HG03064 (cell line): ENCODE results near the gene MBD3.

Experiments
- ATAC-seq: cut with Tn5 transposase; IDR thresholded peaks from one replicate; pipeline ENCODE4 v1.9.1; 2021; ENCODE audit warnings: low read depth; ENCODE audit not compliant: unreplicated experiment

Gene MBD3

DNA sequence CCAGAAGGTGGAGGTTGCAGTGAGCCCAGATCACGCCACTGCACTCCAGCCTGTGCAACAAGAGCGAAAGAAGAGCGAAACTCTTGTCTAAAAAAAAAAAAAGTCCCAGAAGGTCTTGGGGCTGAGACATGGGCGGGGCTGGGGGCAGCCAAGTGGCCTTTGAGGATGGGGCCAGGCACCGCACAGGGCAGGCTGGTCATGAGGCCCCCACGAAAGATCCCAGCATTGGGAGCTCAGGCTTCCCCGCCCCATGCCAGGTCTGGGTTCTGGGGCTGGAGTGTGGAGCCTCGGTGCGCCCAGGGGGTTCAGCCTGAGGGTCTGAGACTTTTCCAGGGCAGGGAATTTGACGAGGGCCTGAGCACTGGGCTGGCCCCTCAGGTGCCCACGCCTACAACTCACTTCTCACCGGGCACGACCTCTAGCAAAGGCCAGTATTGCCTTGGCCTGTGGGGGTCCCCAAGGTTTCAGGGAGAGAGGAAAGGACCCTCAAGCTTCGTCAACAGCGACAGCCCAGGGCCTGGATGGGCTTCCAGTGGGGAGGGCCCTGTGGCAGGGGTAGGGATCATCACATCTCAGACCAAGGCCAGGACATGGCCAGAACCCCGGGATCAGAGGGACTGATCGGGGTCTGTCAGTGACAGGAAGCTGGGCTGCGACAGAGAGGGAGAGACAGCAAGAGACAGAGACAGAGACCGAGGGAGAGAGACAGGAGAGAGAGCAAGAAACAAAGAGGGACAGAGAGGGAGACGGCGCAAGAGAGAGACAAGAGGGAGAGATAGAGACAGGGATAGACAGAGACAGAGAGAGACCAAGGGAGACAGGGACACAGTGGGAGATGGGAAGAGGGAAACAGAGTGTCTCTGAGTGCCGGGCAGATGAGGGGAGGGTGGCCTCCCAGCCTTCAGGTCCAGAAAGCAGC lies 17.1 kb downstream of the MBD3 start:
- no peak for ATAC-seq

DNA sequence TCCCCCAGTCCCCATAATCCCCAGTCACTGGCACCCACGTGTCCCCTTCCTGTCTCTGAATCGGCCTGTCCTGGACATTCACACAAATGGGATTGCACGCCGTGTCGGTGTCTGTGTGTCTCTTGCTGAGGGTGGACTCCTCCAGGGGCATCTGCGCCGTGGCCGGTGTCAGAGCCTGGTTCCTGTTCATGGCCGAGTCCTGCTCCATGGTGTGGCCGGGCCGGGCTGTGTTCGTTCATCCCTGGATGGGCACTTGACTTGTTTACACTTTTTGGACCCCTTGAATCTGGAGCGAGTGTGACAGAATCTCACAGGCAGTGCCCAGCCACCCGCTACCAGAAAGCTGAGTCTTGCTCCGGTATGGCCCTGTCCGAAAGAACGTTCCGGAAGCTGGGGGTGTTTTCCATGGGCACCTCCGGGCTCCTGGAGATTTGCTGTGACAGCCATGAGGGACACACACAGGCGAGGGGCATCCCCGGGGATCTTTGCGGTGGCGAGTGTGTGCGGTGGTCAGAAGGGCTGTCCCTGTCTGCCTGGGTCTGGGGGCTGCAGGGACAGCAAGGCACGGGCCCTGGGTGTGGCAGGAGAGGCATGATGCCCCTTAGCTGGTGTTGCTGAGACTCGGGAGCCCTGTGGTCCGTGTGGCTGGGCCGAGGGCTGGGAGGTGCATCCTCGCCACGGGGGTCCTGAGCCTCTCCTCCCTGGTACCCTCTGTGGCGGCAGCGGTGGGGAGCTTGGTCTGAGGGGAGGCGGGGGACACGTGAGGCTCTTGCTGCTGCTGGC lies 18.1 kb downstream of the MBD3 start:
- no peak for ATAC-seq

DNA sequence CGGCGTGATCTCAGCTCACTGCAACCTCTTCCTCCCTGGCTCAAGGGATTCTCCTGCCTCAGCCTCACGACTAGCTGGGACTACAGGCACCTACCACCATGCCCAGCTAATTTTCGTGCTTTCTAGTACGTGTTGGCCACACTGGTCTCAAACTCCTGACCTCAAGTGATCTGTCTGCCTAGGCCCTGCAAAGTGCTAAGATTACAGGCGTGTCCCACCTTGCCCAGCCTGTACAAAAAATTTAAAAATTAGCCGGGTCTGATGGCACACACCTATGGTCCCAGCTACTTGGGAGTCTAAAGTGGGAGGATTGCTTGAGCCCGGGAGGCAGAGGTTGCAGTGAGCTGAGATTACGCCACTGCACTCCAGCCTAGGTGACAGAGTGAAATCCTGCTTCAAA lies 19.9 kb downstream of the MBD3 start:
- no peak for ATAC-seq

DNA sequence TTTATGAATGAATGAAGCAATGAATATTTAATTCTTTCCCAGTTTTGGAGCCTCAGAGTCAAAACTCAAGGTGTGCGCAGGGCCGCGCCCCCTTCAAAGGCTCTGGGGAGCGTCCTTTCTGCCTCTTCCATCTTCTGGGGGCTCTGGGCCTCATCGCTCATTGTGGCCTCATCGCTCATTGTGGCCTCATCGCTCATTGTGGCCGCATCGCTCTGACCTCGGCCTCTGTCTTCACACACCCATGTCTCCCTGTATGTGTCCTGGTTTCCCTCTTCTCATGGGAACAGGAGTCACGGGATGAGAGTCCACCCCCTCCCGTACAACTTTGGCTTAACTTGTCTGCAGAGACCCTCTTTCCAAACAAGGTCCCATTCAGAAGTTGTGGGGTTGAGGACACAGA lies 21.3 kb downstream of the MBD3 start:
- ATAC-seq, result no peak

DNA sequence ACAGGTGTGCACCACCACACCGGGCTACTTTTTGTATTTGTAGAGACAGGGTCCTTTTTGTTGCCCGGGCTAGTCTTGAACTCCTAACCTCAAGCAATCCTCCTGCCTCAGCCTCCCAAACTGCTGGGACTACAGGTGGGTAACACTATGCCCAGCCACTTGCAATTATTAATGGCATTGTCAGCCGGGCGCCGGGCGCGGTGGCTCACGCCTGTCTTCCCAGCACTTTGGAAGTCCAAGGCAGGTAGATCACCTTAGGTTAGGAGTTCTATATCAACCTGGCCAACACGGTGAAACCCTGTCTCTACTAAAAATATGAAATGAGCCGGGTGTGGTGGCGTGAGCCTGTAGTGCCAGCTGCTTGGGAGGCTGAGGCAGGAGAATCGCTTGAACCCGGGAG lies 21.8 kb downstream of the MBD3 start:
- no peak for ATAC-seq

DNA sequence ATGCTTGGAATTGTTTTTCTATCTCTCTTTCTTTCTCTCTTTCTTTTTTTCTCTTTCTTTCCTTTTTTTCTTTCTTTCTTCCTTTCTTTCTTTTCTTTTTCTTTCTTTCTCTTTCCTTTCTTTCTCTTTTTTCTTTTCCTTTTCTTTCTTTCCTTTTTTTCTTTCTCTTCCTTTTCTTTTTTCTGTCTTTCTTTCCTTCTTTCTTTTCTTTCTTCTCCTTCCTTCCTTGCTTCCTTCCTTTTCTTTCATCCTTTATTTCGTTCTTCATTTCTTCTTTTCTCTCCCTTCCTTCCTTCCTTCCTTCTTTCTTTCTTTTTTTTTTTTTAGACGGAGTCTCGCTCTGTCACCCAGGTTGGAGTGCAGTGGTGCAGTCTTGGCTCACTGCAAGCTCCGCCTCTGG lies 22.7 kb downstream of the MBD3 start:
- ATAC-seq, result no peak

DNA sequence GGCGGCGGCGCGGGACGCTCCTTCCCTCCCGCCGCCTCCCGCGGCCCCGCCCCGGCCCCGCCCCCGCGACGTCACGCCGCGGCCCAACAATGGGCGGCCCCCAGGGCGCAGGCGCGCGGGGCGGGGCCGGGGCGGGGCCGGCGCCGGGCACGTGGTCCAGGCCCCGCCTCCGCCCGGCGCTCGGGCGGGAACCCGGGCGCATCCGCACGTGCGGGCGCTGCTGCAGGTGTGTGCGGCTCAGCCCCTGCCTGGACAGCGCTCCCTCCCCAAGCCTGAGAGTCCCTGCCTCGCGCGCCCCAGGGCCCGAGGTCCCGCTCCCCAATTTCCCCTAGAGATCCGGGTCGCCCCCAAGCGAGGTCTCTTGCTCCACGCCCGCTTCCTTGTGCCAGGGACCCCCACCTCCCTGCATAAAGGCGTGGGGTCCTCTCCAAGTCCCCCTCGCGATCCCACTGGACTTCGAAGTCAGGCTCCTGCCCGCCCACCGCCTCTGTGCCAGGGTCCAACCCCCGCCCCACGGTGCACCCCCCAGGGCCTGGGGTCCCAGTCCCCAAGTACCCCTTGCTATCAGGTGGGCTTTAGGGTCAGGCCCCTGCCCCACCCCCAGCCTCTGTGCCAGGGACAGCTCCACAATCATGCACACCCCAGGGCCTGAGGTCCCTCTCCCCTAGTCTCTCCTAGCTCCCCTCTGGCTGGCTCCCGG lies 24.2 kb downstream of the MBD3 start, which contains the start of gene MEX3D:
TSS of gene MEX3D (minus strand) at position 6 of the 700 bp plus-strand sequence. CDS start 267 bp downstream, outside the sequence.
- no peak for ATAC-seq

DNA sequence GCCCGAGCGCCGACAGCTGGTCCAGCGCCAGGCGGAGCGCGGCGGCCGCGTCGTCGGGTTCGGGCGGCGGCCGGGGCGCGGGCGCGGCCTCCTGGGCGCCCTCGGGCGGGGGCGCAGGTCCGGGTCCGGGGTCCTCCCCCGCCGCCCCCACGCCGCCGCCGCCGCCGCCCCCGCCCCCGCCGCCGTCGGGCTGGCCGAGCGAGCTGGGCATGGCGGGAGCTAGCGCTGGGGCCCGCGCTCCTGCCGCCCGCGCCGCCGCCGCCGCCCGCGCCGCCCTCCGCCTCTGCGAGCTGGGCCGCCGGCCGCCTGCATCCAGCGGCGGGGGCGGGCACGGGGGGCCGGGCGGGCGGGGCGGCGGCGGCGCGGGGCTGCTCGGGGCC lies 24.8 kb downstream of the MBD3 start:
- no peak for ATAC-seq

DNA sequence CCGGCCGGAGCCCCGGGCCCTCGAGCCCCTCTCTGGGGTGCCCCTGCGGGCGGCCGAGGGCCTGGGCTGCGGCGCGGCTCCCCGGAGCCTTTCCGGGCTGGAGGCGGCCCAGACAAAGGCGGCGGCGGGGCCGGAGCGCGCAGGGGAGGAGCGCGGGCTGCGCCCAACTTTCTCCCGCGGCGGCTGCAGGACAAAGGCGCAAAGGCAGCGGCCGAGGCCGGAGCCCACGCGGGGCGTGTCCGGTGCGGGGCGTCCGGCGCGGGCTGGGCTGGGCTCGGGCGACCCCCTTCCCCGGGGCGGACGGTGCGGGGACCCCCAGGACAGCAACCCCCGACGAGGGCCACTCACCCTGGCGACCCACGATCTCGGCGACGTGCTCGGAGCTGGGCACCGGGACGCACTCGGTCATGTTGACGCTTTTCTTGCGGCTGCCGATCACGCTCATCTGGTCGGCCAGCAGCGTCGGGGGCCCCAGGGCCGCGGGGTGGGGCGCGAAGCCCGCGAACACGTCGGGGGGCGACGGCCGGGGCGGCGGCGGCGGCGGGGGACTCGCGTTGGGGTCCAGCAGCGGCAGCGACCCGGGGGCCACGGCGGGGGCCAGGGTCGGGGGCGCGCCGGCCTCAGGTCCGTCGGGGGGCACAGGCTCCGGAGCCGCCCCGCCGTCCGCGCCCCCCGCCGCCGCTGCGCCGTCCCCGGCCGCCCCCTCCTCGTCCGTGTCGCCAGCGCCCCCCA lies 25.4 kb downstream of the MBD3 start:
- ATAC-seq, result no peak

DNA sequence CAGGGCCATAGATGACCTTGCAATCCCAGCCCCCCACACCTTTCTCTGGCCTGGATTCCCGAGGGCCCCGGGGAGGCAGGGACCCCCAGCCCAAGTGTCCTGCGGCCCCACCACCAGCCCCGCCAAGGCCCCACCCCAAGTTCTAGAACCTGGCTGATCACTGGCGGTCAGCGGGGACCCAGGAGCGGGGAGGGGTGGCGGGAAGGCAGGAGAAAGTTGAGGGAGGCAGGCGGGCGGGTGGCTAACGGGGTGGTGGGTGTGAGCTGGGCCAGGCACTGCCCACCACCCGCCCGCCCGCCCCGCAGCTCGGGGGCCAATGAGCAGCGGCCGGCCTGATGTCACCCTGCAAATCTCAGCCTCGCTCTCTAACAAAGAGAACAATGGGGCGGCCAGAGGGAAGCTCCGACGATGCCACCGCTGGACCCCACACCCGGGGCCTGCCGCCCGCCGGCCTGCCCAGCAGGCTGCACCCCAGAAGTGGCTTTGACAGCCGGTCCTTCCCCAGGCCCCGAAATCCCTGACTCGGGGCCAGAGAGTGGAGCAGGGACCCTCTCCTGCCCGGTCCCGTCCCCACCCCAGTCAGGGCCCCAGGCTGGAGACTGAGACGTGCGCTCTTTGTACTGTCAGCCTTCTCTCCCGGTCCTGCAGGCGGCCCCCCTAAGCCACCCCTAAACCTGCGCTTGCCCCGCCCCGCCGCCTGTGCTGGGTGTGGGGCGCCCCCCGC lies 26.1 kb downstream of the MBD3 start:
- ATAC-seq, result no peak

DNA sequence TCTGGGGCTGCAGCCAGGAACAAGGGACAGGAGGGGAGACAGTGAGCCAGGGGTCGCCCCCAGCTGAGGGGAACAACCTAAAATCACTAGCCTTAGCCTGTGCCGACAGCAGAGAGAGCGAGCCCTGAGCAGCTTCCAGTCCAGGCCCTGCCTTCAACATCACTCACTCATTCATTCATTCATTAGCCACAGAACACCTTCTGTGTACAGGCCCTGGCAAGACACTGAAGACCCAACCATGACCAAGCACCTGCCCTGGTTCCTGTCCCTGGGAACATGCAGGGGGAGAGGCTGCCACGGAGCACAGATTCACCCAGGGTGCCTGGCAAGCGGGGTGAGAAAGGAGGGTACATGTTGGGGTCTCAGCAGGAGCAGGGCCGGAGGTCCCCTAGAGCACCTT lies 29.4 kb downstream of the MBD3 start:
- no peak for ATAC-seq

DNA sequence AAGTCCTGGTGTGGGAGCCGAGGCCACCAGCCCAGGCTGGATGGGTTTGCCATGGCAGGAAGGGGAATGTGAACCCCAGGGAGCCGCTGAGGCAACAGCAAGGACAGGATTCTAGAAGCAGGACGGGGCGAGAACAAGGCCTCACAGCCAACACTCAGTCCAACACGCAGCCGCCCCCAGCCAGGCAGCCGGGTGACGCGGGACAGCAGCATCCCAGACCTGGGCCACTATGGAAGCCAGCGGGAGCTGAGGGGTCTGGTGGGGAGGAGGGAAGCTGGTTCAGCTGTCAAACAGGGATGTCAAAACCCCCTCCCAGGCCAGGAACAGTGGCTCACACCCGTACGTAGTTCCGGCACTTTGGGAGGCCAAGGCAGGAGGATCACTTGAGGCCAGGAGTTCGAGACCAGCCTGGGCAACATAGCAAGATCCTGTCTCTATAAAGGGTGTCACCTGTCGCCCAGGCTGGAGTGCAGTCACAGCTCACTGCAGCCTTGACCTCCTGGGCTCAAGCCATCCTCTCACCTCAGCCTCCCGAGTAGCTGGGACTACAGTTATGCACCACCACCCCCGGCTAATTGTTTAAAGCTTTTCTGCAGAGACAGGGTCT lies 31.3 kb downstream of the MBD3 start:
- no peak for ATAC-seq

DNA sequence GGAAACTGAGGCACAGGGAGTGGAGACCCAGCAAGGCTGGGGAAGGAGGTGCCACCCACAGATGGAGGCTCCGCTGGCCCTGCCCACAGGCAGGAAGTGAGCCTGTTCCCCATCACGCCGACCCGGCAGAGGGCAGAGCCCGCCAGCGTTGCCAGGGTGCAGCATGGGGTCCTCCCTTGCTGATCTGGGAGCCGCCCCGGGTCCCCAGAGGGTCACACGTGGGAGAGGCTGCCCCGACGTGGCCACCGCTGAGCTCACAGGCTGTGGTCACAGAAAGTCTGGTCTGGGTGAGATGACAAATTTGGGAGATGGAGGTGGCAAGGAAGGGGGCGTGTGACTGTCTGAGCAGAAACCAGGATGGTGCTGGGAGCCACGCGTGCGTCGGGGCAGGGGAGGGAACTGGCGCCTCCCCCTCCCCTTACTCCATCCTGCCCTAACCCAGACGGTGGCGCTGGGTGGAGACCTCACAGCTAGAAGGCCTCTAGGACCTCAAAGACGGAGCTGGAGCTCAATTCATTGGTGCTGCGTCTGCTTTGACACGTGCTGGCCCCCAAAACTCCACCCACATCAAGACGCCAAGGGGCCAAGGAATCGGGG lies 32.3 kb downstream of the MBD3 start:
- no peak for ATAC-seq

DNA sequence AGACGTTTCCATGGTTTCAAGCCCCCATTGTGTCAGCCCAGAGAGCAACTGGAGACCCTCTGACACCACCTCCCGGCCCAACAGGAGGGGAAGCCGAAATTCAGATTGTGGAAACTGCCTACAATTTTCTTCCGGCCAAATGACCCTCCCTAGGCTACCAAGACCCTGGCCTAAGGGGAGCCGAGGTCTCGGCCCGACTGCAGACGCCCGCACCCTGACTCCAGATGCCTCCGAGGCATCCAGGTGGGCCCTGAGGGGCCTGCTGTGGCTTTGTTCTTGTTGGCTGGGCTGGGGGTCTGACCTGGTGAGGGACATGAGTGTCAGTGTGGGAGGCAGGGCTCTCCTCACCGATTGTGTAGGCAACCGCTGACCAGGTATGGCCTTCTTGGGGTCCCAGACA lies 34.1 kb downstream of the MBD3 start:
- no peak for ATAC-seq

DNA sequence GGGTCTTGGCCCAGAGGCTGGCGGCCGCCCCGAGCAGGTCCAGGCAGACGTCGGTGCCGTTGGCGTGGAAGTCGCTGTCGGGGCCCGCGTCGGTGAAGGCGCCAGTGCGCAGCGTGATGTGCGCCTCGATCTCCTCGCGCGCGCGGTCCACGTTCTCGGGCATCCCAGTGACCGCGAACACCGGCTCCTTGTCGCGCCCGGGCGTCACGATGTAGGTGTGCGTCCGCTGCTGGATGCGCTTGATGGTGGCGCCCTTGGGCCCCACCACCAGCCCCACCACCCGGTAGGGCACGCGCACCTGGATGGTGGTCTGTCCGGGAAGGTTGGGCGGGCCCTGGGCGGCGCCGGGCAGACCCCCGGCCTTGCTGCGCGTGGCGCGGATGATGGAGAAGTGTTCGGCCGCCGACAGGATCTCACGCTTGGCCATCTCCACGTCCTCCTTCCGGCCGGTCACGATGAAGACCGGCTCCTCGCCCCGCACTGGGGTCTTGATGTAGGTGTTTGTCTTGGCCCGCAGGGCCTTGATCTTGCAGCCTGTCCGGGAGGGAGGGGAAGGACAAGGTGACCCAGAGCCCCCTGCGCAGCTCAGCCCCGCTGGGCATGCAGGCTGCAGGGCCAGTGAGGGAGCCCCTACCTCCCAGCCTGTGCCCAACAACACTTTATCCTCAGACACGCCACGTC lies 36.1 kb downstream of the MBD3 start:
- ATAC-seq, result no peak

DNA sequence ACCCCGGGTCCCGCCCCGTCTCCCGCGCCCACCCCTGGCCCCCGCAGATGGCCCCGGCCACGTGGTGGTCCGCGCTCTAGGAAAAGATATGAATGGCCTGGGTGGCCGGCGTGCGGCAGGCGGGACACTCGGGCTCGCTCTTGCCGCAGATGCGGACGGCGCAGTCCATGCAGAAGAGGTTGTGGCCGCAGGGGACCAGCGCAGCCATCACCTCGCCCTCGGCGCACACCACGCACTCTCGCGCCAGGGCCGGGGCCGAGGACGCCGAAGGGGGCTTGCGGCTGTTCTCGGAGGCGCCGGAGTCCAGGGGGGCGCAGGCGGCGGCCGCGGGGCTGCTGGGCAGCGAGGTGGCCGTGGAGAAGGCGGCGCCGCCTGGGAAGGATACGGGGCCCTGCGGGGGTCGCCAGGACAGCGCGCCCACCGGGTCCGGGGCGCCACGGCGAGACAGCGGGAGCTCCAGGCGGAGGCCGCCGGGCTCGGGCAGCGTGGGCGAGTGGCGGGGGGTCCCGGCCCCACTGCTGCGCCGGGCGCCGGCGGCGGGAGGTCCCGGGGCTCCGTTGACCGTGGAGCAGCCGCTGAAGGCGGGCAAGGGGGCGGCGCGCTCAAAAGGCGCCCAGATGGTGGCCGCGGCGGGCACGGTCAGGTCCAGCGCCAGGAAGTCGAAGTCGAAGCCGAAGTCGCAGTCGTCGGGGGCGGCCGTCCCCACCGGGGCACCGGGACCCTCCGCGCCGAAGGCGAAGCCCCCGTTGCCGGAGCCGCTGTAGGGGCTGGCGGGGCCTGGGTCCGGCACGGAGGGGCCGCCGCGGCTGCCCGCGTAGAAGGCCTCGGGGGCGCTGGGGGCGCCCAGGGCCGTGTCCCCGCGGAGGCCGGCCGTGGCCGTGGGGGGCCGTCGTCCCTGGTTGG lies 36.9 kb downstream of the MBD3 start:
- no peak for ATAC-seq

DNA sequence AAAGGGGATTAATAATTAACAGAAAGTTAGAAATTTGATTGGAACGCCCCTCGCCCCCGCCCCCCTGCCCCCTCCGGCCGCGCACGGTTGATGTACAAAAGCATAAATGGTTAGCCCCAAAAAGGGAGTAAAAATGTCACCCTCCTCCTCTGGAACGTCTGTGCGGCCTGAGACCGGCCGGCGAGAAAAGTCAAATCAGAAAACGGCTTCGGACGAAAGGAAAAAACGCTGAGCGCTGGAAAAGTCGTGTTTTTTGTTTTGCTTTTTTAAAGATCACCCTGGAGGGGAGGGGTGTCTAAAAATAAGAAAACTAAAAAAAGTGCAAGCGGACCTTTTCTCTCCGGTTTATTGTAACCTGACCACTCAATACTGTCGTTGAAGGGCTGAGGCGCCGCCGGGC lies 37.7 kb downstream of the MBD3 start:
- ATAC-seq, result no peak
